SKM-1 (cell line): Measurements from ENCODE around the gene SORBS2.

ENCODE experiments used
- DNase-seq: peaks from one replicate; lab custom pipeline; 2025; ENCODE audit not compliant: unreplicated experiment; lab: John Stamatoyannopoulos, UW

SORBS2 gene

GRCh38 chr4:185683222-185683621, 128.8 kb downstream of the SORBS2 start:
- no peak for DNase-seq

DNA sequence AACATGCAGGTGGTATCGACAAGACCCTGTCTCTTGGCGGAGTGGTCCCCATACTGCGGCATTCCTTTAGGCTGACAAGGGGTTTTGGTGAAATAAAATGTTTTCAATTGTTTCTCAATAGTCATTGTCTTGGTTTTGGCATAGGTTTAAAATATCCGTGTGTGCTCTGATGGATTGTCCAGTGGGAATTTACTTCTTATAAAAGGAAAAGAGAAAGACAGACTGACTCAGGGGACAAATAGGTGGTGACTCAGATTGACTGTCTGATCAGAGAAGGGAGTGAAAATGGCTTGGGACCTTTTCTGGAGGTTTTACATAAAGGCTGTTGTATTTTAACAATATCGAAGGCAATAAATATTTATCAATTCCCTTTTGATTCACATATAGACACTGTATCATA, 129.8 kb downstream of the SORBS2 start:
- no peak for DNase-seq

DNA sequence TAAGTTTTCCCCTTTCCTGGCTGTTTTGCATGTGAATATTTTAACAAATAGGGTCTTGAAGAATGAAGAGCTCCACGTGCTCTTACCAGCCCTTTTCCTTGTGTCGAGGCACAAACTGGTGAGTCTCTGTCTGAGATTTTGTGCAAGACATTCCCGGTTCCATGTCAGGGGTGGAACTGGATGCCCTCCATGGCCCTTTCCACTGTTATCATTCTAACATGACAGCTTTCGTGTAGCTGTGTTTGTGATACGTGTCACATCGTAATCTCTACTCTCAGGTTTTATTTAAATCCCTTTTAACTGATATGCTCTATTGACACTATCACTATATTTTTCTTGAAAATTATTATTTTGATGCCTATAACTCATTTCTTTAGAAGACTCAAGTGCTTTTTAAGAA, 130.4 kb downstream of the SORBS2 start:
- DNase-seq: no peak

DNA sequence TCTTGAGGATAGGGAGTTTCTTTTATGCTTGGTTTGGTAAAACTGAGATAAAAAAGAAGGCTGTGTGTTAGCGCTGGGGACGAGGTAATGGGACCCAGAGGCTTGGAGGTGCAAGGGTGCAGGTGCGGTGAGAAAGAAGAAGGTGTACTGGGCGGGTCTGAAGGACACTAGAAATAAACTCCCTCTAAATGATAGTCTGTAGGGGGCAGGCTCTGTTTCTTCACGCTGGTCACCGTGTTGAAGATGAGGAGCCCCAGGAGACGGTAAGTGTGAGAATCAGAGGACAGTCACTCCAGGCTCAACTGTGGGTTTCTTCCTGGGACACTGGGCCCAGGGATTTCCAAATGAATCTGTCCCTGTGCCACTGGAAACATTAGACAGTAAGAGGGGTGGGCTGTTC, 131.4 kb downstream of the SORBS2 start:
- DNase-seq: no peak

- DNase-seq: no peak
These were observed 132.5 kb downstream of the SORBS2 start for GRCh38 chr4:185679523-185679922.

DNA sequence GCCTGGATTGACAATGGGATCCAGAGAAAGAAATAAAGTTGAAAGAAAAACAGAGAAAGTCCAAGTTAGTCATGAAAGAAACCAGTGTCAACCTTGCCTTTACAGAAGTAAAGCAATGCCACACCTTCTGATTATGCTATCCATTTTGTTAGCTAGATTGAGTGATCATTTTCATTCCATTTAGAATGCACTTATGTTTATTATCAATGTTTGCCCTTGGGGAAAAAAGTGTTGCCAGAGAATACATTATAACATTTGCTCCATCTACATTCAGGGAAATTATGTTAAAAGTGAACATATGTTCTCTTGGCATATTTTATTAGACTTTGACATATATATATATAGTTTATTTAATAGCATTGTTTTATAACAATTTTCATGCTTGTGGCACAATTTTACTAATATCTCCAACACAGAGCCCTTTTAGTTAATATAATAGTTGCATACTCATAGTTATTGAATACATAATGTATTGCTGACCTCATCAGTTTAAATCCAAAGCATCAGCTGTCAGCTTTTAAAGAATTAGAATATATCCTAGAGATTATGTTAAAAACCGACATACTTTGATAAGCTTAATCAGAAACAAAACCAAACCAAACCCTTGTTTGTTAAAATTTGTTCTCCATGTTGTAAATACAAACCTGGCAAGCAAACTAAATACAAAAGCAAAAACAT, 134.2 kb downstream of the SORBS2 start:
- no peak for DNase-seq

DNA sequence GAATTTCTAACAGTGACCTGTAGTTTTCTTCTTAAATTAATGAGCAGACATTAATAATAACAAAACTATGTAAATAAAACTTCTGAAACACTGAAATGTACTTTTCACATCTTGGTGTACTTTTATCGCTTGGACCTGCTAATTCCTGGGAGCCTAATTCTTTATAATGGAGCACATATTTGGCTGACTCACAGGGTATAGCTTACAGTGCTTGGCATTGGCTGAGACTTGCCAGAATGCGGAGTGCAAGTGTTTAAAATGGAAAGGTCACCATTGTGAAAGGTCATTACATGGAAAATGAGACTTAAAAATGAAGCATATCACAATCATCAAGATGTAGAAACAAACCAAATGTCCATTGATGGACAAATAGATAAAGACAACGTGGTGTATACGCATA, 139.4 kb downstream of the SORBS2 start:
- DNase-seq: no peak

DNA sequence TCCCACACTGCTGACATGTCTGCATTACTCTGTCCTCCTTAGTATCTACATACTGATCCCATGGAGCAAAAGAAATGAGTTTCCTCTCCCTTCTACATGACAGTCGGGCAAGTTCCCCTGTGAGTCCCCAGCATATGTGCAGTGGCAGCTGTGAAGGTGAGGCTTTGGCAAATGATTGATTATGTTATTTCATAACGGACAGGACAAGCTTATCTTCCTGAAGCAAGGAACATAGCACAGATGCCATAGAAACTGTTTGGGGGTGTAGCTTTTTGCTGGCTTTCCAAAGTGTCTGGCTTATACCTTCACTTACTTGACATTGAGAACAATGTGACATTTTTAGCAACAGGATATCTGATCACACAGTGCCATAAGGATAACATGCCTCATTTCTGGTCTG, 139.8 kb downstream of the SORBS2 start:
- DNase-seq: no peak

DNA sequence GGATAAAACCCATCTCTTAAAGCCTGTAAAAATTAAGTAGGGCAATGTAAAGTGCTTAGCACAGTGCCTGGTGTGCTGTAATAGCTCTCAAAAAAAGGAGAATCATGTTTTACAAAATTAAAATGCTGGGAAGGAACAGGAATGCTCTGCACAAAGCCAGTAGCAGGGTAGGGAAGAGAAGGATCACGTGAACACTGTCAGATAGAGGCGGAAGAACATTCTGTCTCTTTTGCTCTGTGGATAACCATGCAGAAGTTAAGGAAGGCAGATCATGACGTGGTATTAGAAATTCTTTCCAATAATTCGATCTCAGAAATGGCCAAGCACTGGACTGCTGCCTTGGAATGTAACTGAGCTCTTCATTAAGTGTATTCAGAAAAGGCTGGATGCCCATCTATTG, 140.5 kb downstream of the SORBS2 start:
- DNase-seq: no peak

- DNase-seq: no peak
These were observed 140.9 kb downstream of the SORBS2 start for GRCh38 chr4:185671066-185671465.

- DNase-seq: no peak
These were observed 142.7 kb downstream of the SORBS2 start for GRCh38 chr4:185669288-185669687.

DNA sequence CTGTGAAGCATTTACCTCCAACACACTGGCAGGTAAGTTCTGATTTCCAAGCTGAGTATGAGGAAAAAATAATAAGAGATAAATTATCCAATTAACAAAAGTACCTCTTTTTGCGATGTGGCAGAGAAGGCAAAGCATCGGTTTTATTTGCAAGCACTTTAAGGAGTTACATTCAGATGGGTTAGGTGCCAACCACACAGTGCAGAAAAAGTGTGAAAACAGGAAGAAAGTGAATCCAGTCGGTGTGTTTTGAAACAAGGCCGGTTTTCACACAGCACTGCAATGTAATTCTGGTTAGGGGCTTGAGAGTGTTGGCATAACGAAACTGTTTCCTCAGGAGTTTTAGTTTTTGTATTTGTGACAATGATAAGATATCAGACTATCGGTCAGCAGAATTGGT, 145.8 kb downstream of the SORBS2 start:
- no peak for DNase-seq

GRCh38 chr4:185665655-185666054, 146.3 kb downstream of the SORBS2 start:
- DNase-seq: no peak

DNA sequence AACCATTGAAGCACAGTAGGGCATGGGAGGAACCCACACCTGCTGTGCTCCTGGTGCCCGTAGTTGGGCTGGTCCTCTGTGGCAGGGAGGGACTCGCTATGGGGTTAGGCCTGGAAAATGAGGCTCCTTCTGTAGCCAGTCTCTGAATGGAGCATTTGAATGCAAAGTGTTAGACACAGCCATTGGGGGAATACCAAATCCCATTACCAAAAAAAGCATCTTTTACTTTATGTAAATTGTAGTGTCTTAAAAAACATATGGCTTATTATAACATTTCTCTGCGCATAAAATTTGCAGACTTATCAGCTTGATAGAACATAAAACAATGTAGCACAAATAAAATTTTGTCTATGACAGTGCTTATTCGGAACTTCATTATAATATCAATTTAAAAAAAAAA, 147.5 kb downstream of the SORBS2 start:
- DNase-seq: no peak

DNA sequence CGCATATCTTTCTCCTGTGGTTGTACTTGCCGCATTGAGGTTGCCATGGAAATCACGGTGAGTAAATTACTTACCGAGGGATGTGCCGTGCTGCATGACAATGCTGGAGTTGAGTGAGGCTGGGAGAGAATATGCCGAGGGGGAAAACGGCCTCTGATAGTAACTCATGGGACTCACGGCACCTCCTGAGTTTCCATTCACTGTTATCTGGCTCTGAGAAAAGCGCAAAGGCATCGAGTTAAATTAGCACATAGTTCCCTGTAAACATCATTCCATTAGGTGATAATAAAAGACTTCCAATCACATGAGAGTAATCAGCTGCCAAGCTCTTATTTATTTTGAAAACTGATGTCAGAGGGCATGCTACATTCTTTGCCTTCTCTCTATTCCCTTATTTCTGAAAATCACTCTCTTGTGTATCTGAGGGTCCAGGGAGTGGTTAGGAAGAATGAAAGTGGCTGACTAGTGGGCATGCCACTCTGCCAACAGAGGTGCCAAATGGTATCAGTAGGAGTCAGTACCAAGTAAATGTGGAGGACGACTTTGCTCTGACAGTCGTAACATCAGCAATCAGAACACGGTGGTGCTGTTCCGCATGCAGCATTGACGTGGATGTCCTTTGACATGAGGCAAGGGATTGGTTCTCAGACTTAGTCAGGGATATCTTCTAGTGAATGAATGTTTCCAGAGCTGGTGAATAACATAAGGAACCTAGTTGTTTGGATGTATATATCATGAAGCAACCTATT, 149.8 kb downstream of the SORBS2 start:
- no peak for DNase-seq

GRCh38 chr4:185660340-185660739, 151.7 kb downstream of the SORBS2 start:
- no peak for DNase-seq

GRCh38 chr4:185657699-185658098, 154.3 kb downstream of the SORBS2 start:
- no peak for DNase-seq

DNA sequence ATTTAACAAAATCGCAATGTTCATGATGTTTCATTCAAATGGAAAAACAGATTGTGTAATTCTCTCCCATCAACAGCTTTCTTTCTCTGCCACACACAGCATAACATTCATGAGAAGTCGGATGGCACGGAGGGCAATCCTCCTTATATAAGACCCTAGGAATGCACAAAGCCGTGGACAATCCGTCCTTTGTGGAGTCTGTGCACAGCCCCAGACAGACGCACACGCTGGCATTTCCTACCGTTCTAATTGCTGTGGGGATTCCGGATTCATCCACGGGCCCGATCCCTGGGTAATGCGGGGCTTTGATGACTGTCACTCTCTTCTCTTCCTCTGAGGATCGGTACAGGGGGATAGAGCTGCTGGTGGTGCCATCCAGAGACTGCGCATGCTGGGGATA, 154.8 kb downstream of the SORBS2 start:
- no peak for DNase-seq

- DNase-seq: no peak
These were observed 155.5 kb downstream of the SORBS2 start for GRCh38 chr4:185656467-185656931.

DNA sequence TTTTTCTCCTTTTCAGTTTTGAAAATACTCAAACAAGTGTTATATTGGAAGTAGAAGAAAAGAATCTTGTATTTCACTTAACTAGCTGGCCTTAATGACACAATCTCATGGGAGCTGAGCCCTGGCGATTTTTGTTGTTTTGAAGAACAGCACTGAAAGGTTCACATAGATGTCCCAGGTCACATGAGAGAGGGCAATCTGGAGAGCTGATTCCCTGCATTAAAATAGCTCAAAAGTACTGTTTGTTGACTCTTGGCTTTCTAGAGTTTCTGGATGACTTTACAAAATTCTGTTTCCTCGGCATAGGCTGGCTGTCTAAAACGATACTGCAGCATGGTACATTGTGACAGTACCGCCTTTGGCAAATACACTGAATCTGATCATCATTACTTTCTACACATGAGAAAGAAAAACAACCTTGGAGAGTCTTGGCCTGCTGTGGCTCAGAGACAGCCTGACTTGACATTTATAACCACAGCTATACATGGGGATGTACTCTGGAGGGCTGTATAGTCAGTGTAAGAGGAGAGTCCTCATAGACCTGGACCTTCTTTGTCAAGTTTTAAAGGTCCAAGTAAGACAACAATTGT, 156.9 kb downstream of the SORBS2 start:
- DNase-seq: no peak

DNA sequence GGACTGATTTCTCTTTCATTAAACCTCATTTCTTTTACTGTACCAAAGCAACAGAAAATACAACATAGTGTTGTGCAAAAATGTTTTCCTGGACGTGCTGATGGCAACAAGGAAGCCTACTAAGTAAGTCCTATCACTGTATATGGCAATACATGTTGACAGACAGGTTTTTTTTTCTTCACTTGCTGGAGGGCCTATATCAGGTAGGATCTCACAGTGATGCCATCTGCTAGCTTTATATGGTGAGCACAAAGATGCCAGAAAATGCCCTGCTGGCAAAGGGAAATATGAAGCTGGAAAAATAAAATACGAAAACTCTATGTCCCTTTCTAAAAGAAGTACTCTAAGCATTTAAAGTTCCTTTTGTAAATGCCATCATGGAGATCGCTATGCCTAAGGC, 157.7 kb downstream of the SORBS2 start:
- DNase-seq: no peak

- no peak for DNase-seq
These were observed 160.1 kb downstream of the SORBS2 start for GRCh38 chr4:185651851-185652250.
